Neural cell (in vitro differentiated cells): Measurements from ENCODE around the gene ADAMTS8. TPM values are rescaled to one million over a fixed set of nuclear protein-coding genes. Genes with fewer than 3 reads are reported as not detected.

Experiments used
- H2AFZ ChIP-seq: fragments of 200-600, 300-800 bp; sonication (generic), shearing (Covaris generic); 2 replicates; pipeline ENCODE4 v1.6.0; 2014; ENCODE audit warnings: low read depth, mild to moderate bottlenecking, antibody characterized with exemption, low read length, moderate library complexity
- H3F3A ChIP-seq: fragments of 200-600 bp; shearing (Covaris generic); 2 replicates; pipeline ENCODE4 v1.6.1; 2016; ENCODE audit warnings: mild to moderate bottlenecking, moderate library complexity, mixed read lengths, antibody characterized with exemption, low read length; ENCODE audit not compliant: insufficient read depth, poor library complexity, severe bottlenecking
- H3K27ac ChIP-seq: fragments of 200-600, 300-800 bp; sonication (generic), shearing (Covaris generic); 2 replicates; pipeline ENCODE4 v1.5.1; 2014; ENCODE audit warnings: mild to moderate bottlenecking, low read length, moderate library complexity
- H3K27me3 ChIP-seq: fragments of 300-800, 200-600 bp; sonication (generic), shearing (Covaris generic); 2 replicates; pipeline ENCODE4 v1.6.0; 2014; ENCODE audit warnings: mild to moderate bottlenecking, low read depth, low read length, moderate library complexity; ENCODE audit not compliant: insufficient read depth
- H3K36me3 ChIP-seq: fragments of 300-800, 200-600 bp; sonication (generic), shearing (Covaris generic); 2 replicates; pipeline ENCODE4 v1.5.1; 2014; ENCODE audit warnings: mild to moderate bottlenecking, antibody characterized with exemption, low read length, moderate library complexity; ENCODE audit not compliant: insufficient read depth
- H3K4me2 ChIP-seq: fragments of 300-800, 200-600 bp; sonication (generic), shearing (Covaris generic); 2 replicates; pipeline ENCODE4 v1.6.0; 2014; ENCODE audit warnings: mild to moderate bottlenecking, low read length
- H3K4me3 ChIP-seq: fragments of 300-800, 200-600 bp; sonication (generic), shearing (Covaris generic); 2 replicates; pipeline ENCODE4 v1.5.1; 2014; ENCODE audit warnings: mild to moderate bottlenecking, low read length, moderate library complexity
- H3K79me2 ChIP-seq: fragments of 200-600 bp; shearing (Covaris generic); replicated peaks from 2 replicates; pipeline ENCODE4 v1.6.0; 2014; ENCODE audit warnings: mild to moderate bottlenecking, low read length, moderate library complexity; ENCODE audit not compliant: insufficient read depth
- H3K9ac ChIP-seq: fragments of 300-800, 200-600 bp; sonication (generic), shearing (Covaris generic); 2 replicates; pipeline ENCODE4 v1.6.1; 2016; ENCODE audit warnings: mild to moderate bottlenecking, low read length, mixed read lengths
- H3K9me2 ChIP-seq: fragments of 200-600 bp; shearing (Covaris generic); 2 replicates; pipeline ENCODE4 v1.6.1; 2016; ENCODE audit warnings: mild to moderate bottlenecking, low read length, mixed read lengths; ENCODE audit not compliant: insufficient read depth
- H3K9me3 ChIP-seq: fragments of 200-600, 300-800 bp; sonication (generic), shearing (Covaris generic); 2 replicates; pipeline ENCODE4 v1.6.1; 2016; ENCODE audit warnings: mild to moderate bottlenecking, mixed run types, low read length, moderate library complexity, mixed read lengths
- H4K20me1 ChIP-seq: fragments of 200-600 bp; shearing (Covaris generic); 2 replicates; pipeline ENCODE4 v1.6.1; 2016; ENCODE audit warnings: mild to moderate bottlenecking, mixed run types; ENCODE audit not compliant: insufficient read depth
- EP300 ChIP-seq: fragments of 450-650 bp; conservative IDR thresholded peaks from 2 replicates; pipeline ENCODE4 v1.6.1; 2014; ENCODE audit warnings: antibody characterized with exemption, mild to moderate bottlenecking, moderate library complexity; ENCODE audit not compliant: poor library complexity, severe bottlenecking
- EZH2 ChIP-seq: fragments of 200-600, 300-800 bp; shearing (Covaris generic), sonication (generic); IDR thresholded peaks from 2 replicates; pipeline ENCODE4 v1.6.1; 2014; ENCODE audit warnings: antibody characterized with exemption, low read length, borderline replicate concordance, mild to moderate bottlenecking; ENCODE audit not compliant: insufficient read depth, poor library complexity, severe bottlenecking
- MXI1 ChIP-seq: fragments of 450-650 bp; conservative IDR thresholded peaks from 2 replicates; pipeline ENCODE4 v1.6.1; 2014; ENCODE audit warnings: antibody characterized with exemption, mild to moderate bottlenecking; ENCODE audit not compliant: poor library complexity, severe bottlenecking
- POLR2AphosphoS5 ChIP-seq: IDR thresholded peaks from 2 replicates; pipeline ENCODE4 v1.6.1; 2012
- RAD21 ChIP-seq: fragments of 450-650 bp; conservative IDR thresholded peaks from 2 replicates; pipeline ENCODE4 v1.6.1; 2014; ENCODE audit warnings: antibody characterized with exemption, mild to moderate bottlenecking, moderate library complexity
- SMC3 ChIP-seq: fragments of 450-650 bp; conservative IDR thresholded peaks from 2 replicates; pipeline ENCODE4 v1.6.1; 2014; ENCODE audit warnings: antibody characterized with exemption, mild to moderate bottlenecking, moderate library complexity; ENCODE audit not compliant: poor library complexity
- TAF1 ChIP-seq: IDR thresholded peaks from 2 replicates; pipeline ENCODE4 v1.6.1; 2012; ENCODE audit warnings: low read depth
- polyA plus RNA-seq: library from polyadenylated mRNA; depleted of rRNA; stranded (reverse); fragments of >200 nt; gene quantifications from 2 replicates; pipeline ENCODE4 v1.2.3, GENCODE V29; 2014
- TF ChIP-seq, protein P1 (sequence below): IDR thresholded peaks from 2 replicates; pipeline ENCODE4 v1.6.1; 2012; ENCODE audit warnings: borderline replicate concordance
- TF ChIP-seq, protein P2 (sequence below): fragments of 450-650 bp; IDR thresholded peaks from 2 replicates; pipeline ENCODE4 v1.5.1; 2014; ENCODE audit warnings: antibody characterized with exemption, mild to moderate bottlenecking, moderate library complexity; ENCODE audit not compliant: poor library complexity, severe bottlenecking

ADAMTS8 gene
- polyA plus RNA-seq, 1 donor from 2014 or later = 0.94 TPM

DNA sequence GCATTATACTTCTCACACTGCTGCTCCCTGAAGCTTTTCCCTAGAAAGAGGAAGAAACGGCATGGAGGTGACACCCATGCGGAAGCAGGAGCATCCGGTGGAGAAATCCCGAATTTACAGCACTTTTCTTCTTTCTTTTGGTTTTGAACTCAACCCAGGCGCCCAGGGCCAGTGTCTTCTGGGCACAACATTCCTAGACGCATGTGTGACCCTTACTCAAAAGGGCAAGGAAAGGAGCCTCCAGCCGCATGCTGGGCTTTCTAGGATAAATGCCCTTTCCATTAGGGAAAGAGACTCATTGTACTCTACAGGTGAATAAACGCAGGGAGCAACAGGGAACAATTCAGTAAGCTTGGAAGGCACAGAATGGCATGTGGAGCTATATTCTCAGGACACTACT lies 19.5 kb downstream of the ADAMTS8 start:
- Histone ChIP-seq H3K36me3 (no peaks in the 10 kb centered on the region), H3K27ac (no peak overlapping the region), H3K79me2 (no peaks in the 10 kb centered on the region), H3K9ac (no peak overlapping the region), H3K9me2 (no peaks in the 10 kb centered on the region), H3K27me3 (no peaks in the 10 kb centered on the region), H2AFZ (no peak overlapping the region), H4K20me1 (no peaks in the 10 kb centered on the region), H3K4me3 (no peak overlapping the region), H3F3A (no peaks in the 10 kb centered on the region), H3K4me2 (no peak overlapping the region), H3K9me3 (no peaks in the 10 kb centered on the region)
- TF ChIP-seq EZH2 (no peak), POLR2AphosphoS5 (no peak), EP300 (no peak), MXI1 (no peak), RAD21 (no peak), SMC3 (no peak), TAF1 (no peak)
- TF ChIP-seq, protein P1, sequence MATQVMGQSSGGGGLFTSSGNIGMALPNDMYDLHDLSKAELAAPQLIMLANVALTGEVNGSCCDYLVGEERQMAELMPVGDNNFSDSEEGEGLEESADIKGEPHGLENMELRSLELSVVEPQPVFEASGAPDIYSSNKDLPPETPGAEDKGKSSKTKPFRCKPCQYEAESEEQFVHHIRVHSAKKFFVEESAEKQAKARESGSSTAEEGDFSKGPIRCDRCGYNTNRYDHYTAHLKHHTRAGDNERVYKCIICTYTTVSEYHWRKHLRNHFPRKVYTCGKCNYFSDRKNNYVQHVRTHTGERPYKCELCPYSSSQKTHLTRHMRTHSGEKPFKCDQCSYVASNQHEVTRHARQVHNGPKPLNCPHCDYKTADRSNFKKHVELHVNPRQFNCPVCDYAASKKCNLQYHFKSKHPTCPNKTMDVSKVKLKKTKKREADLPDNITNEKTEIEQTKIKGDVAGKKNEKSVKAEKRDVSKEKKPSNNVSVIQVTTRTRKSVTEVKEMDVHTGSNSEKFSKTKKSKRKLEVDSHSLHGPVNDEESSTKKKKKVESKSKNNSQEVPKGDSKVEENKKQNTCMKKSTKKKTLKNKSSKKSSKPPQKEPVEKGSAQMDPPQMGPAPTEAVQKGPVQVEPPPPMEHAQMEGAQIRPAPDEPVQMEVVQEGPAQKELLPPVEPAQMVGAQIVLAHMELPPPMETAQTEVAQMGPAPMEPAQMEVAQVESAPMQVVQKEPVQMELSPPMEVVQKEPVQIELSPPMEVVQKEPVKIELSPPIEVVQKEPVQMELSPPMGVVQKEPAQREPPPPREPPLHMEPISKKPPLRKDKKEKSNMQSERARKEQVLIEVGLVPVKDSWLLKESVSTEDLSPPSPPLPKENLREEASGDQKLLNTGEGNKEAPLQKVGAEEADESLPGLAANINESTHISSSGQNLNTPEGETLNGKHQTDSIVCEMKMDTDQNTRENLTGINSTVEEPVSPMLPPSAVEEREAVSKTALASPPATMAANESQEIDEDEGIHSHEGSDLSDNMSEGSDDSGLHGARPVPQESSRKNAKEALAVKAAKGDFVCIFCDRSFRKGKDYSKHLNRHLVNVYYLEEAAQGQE = no peak
- TF ChIP-seq, protein P2, sequence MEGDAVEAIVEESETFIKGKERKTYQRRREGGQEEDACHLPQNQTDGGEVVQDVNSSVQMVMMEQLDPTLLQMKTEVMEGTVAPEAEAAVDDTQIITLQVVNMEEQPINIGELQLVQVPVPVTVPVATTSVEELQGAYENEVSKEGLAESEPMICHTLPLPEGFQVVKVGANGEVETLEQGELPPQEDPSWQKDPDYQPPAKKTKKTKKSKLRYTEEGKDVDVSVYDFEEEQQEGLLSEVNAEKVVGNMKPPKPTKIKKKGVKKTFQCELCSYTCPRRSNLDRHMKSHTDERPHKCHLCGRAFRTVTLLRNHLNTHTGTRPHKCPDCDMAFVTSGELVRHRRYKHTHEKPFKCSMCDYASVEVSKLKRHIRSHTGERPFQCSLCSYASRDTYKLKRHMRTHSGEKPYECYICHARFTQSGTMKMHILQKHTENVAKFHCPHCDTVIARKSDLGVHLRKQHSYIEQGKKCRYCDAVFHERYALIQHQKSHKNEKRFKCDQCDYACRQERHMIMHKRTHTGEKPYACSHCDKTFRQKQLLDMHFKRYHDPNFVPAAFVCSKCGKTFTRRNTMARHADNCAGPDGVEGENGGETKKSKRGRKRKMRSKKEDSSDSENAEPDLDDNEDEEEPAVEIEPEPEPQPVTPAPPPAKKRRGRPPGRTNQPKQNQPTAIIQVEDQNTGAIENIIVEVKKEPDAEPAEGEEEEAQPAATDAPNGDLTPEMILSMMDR = no peak

DNA sequence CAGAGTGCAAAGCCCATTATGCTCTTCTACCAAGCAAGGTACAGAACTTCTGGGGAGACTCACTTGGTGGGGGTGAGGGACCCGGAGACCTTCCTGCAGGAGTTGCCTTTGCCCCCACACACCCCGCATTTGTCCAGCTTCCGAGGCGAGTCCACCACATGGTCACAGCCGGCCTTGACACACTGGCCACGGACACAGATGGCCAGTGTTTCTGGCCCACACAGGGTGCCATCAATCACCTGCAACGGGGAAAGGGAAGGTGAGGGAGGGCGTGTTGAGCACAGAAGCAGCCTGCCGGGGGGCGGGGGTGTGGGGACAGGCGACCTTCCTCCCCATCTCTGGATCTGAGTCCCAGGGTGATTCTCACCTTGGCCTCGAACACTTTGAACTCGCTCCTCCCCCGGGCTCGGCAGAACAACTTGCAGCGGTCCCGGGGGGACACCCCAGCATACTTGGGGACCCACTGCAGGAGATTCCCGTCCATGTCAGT lies 20.0 kb downstream of the ADAMTS8 start:
- H3F3A ChIP-seq = no peaks in the 10 kb centered on the region
- no peak overlapping the region for H3K27ac ChIP-seq
- no peaks in the 10 kb centered on the region for H3K9me2 ChIP-seq
- H2AFZ ChIP-seq = no peak overlapping the region
- H3K9me3 ChIP-seq = no peaks in the 10 kb centered on the region
- TF ChIP-seq EP300 (no peak), SMC3 (no peak), TAF1 (no peak), EZH2 (no peak), MXI1 (no peak), POLR2AphosphoS5 (no peak), RAD21 (no peak)
- TF ChIP-seq, protein P2 = no peak
- TF ChIP-seq, protein P1 = no peak
- no peaks in the 10 kb centered on the region for H3K27me3 ChIP-seq
- H3K36me3 ChIP-seq = no peaks in the 10 kb centered on the region
- H3K79me2 ChIP-seq = no peaks in the 10 kb centered on the region
- no peak overlapping the region for H3K4me3 ChIP-seq
- H3K4me2 ChIP-seq = no peak overlapping the region
- H3K9ac ChIP-seq = no peak overlapping the region
- H4K20me1 ChIP-seq = no peaks in the 10 kb centered on the region
